GM19467 (cell line): ENCODE results near the gene MAP2K1.
"Not testable (repeated sequence)": the region's sequence is repeated elsewhere in the genome, so short reads cannot be mapped to it uniquely, and the experiment has no call there.

ENCODE experiments used
- ATAC-seq: cut with Tn5 transposase; IDR thresholded peaks from one replicate; pipeline ENCODE4 v1.9.1; 2021; ENCODE audit warnings: mild to moderate bottlenecking, moderate library complexity; ENCODE audit not compliant: unreplicated experiment

Gene MAP2K1

DNA sequence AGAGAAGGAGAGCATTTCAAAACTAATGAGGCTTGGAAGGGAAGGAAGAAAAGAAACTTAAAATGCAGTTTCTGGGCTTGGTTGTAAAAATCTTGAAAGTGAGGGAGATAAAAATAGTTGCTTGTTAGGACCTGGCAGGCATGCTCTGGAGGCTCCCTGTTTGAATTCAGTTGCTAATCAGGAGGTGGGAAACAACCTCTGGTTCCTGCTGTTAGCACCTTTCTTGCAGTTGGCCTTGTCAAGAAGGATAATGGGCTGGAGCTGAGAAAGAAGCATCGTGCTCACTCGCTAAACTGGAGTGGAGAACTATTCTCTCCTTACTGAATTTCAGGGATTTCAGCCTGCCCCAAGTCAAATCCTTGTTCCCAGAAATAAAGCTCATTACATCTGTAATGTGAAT lies 87.4 kb downstream of the MAP2K1 start:
- no peak for ATAC-seq

- ATAC-seq: no peak
Observed at GRCh38 chr15:66474963-66475362, 88.3 kb downstream of the MAP2K1 start.

- ATAC-seq: no peak
Observed at GRCh38 chr15:66476535-66476934, 89.8 kb downstream of the MAP2K1 start.

- no peak for ATAC-seq
Observed at GRCh38 chr15:66477011-66477410, 90.3 kb downstream of the MAP2K1 start.

DNA sequence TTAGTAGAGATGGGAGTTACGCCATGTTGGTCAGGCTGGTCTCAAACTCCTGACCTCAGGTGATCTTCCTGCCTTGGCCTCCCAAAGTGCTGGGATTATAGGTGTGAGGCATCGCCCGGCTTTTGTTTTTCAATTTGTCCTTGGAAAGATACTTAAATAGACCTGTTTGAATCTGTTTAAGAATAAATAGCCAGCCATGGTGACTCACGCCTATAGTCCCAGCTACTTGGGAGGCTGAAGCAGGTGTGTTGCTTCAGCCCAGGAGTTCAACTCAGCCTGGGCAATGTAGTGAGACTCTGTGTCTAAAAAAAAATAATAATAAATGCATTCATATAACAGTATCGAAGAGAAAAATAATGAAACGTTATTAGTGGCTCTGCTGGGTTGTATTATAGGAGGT lies 93.6 kb downstream of the MAP2K1 start:
- ATAC-seq: no peak

GRCh38 chr15:66481107-66481856 lies 94.6 kb downstream of the MAP2K1 start:
- no peak for ATAC-seq

- no peak for ATAC-seq
Observed at GRCh38 chr15:66482539-66482938, 95.8 kb downstream of the MAP2K1 start.

- ATAC-seq: no peak
Observed at GRCh38 chr15:66483131-66483566, 96.4 kb downstream of the MAP2K1 start.

- ATAC-seq: no peak
Observed at GRCh38 chr15:66484539-66485112, 97.9 kb downstream of the MAP2K1 start.

DNA sequence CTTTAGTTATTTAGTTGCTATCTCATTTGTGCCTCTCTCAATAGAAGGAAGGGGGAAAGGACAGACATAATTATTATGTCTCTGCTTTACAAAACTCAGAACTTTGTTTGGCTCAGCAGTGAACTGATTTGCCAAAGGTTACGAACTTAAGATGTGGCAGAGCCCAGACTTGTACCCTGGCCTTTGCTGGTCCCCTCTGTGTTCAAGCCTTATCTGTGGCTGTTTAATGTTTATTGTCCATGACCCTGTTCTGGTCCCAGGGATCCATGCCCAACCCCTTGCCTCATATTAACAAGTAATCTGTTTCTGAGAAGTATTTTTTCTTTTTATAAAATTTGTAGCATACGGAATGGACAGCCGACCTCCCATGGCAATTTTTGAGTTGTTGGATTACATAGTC lies 100.2 kb downstream of the MAP2K1 start:
- no peak for ATAC-seq

GRCh38 chr15:66488525-66488924 lies 101.8 kb downstream of the MAP2K1 start:
- ATAC-seq: no peak

DNA sequence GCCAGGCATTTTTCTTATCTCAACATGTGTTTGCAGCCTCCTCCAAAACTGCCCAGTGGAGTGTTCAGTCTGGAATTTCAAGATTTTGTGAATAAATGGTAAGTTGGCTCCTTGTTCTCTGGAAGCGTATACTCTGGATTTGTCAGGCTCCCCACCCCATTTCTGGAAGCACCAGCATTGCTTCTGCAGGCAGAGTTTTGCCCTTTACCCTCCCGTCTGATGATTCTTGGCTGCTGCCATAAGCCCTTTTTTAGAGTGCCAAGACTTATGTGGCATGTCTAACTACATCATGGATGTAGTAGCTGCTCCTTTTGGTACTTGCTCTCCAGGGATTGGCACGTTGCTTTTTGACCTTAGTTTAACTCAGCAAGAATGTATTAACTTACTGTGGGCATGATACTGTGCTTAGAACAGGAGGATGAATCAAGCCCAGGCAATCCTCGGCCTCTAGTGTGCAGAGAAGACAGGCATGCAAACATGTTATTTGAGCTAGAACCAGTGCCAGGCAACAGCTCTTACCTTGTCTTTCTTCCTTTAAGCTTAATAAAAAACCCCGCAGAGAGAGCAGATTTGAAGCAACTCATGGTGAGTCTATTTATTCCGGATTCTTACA lies 102.6 kb downstream of the MAP2K1 start:
- no peak for ATAC-seq

DNA sequence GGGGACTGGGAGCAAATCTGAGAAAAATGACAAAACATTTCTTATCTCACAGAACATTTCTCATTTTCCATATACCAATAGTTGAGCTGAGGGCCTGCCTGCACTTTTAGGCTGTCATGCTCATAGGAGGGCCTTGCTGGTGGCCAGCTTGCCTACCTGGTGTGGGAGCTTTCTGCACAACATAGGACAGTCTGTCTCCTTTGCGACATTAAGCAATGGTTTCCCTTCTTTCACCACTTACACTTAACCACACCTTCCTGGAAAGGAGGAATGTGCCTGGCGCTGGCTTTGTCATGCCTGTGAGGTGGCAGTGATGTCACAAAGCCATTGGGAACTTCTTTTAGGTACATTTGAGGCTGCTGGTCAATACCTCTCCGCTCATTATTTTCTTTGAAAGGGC lies 105.1 kb downstream of the MAP2K1 start:
- ATAC-seq: no peak

DNA sequence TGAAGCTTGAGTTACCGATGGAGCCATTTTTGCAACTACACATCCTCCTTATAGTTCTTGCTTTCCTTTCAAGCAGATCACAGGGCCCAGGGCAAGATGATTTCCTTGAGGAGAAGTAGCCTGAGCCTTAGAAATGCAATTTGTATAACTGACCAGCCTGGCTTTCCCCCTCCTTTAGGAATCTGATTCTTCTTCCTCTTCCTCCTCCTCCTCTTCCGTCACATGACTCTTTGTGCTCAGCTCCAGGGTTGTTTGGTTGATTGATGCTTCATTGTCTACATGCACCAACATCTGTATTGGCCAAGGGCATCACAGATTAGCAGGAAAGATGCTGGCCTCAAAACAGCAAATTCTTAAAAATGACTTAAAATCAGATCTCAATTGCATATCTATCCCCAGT lies 107.5 kb downstream of the MAP2K1 start:
- no peak for ATAC-seq

GRCh38 chr15:66496951-66497501 lies 110.3 kb downstream of the MAP2K1 start:
- ATAC-seq: no peak

DNA sequence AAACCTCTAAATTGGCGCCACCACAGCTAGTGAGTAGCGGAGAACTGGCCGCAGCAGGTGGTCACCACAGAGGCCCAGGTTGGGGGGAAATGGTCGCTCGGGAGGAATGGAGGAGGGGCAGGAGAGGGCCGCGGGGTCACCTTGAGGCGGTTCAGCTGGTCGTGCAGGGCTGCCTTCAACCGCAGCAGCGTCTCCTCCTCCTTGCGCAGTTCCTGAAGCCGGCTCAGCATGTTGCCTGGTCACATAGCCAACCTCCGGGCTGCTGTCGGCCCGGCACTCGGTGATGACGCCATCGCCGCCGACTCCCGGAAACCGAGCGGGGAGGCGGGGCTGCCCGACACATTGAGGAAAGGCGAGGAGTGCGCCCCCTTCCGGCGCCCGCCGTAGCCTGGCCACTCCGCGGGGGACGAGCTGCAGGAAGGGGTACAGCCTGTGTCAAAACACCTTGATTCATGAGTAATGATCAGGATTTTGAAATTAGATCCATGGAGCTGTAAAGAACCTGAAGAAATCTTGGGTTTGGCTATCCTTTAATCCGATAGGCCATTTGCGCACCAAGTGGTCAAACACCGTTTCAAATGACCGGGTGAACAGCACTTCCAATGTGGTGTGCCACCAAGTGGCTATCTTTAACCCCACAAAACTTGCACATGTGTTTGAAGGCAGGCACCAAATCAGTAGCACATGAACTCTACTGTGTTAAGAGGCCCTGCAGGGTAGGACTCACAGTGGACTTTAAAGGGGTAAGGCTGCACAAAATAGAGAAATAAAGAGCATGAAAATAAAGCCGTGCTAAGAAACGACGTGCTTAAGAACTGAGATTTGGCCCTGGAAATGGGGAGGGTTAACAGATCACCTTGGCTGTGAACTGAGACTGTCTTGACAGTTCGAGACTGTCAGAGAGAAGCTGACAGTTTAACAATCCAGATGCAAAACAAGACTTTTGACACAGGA lies 111.1 kb downstream of the MAP2K1 start, which contains the start of gene SNAPC5:
TSS of gene SNAPC5 (minus strand) at position 261 of the 954 bp plus-strand sequence. CDS start at position 230, 31 bp downstream.
- peak; percentile 73 for ATAC-seq

DNA sequence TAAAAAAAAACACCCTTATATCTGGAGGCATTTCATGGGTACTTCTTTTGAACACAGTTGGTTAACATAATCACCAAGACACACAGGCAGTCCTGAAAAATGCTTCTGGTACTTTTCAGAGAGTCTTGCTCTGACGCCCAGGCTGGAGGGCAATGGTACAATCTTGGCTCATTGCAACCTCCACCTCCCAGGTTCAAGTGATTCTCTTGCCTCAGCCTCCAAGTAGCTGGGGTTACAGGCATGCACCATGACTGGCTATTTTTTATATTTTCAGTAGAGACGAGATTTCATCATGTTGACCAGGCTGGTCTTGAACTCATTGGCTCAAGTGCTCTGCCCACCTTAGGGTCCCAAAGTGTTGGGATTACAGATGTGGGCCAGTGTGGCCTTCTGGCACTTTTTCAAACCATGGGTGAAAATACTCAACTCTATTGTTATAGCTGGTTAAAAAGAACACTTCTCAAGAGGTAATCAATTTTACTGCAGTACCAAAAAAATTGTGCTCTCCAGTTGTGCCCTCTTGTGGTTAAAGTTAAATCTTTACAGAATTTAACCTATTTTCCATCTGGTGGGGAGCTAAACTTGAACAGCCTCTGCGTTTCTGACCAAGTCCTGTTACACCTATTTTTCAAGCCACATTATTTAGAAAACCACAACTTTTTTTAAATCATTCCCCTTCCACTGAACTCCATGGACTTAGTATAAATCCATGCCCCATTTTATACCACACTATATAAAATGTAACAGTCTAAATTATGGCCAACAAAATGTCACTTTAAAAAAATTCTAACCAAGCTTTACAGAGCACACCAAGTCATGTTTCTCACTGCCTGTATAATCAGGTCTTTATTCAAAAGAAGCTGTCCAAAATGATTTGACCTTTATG lies 112.0 kb downstream of the MAP2K1 start:
- ATAC-seq: no peak

- not testable (repeated sequence) for ATAC-seq
Observed at GRCh38 chr15:66500346-66500745, 113.6 kb downstream of the MAP2K1 start.

DNA sequence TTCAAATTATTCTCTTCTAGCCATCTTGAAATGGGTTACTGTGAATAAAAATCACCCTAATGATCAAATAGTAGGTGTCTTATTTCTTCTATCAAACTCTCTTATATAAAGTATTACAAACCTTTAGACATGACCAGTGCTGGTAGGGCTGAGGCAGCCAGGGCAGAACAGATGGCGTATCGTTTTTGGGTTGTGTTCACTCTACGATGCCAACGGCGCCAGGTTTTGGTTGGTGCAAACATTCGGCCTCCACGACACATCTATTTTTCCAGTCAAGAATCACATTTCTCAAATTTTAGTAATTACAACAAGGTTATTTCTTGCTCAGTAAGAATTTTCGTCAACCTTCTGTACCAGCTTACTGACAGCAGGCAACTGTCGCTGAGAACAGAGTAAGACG lies 115.8 kb downstream of the MAP2K1 start:
- ATAC-seq: no peak
